HFF-Myc (cell line): Measurements from ENCODE around the gene CAMKK1.
"Not testable (repeated sequence)": the region's sequence is repeated elsewhere in the genome, so short reads cannot be mapped to it uniquely, and the experiment has no call there.

Experiments used
- DNase-seq: peaks from one replicate; pipeline ENCODE4 v3.0.0-alpha.2; 2011; ENCODE audit warnings: low read depth; ENCODE audit errors: extremely low read depth
- H3K4me3 ChIP-seq: replicated peaks from 2 replicates; pipeline ENCODE4 v1.5.1; 2011; ENCODE audit warnings: low read depth, mild to moderate bottlenecking, control low read depth, low read length
- CTCF ChIP-seq: IDR thresholded peaks from 2 replicates; pipeline ENCODE4 v1.5.1; 2012; ENCODE audit warnings: mild to moderate bottlenecking, low read depth, low read length, control low read depth; ENCODE audit errors: missing control alignments

Gene CAMKK1

GRCh38 chr17:3864534-3864933 lies 28.3 kb downstream of the CAMKK1 start:
- no peak for TF ChIP-seq CTCF
- H3K4me3 ChIP-seq: no peak overlapping the region
- no peak for DNase-seq

- no peak for TF ChIP-seq CTCF
- DNase-seq: no peak
- H3K4me3 ChIP-seq: no peak overlapping the region
These were observed 30.8 kb downstream of the CAMKK1 start for GRCh38 chr17:3861761-3862681.

GRCh38 chr17:3860939-3861700 lies 31.7 kb downstream of the CAMKK1 start:
- TF ChIP-seq CTCF: no peak
- no peak for DNase-seq
- no peak overlapping the region for H3K4me3 ChIP-seq

- TF ChIP-seq CTCF: no peak
- no peak overlapping the region for H3K4me3 ChIP-seq
- DNase-seq: no peak
These were observed 32.9 kb downstream of the CAMKK1 start for GRCh38 chr17:3859940-3860339.

GRCh38 chr17:3857261-3858105 lies 35.4 kb downstream of the CAMKK1 start:
- H3K4me3 ChIP-seq: no peak overlapping the region
- no peak for TF ChIP-seq CTCF
- DNase-seq: no peak

- not testable (repeated sequence) for H3K4me3 ChIP-seq, DNase-seq
These were observed 38.6 kb downstream of the CAMKK1 start for GRCh38 chr17:3854204-3854603.

- no peak for TF ChIP-seq CTCF
- DNase-seq: no peak
- no peak overlapping the region for H3K4me3 ChIP-seq
These were observed 40.3 kb downstream of the CAMKK1 start for GRCh38 chr17:3852561-3852960.
